ENCODE measurements around the gene SH3BGRL2.

SH3BGRL2 gene

DNA sequence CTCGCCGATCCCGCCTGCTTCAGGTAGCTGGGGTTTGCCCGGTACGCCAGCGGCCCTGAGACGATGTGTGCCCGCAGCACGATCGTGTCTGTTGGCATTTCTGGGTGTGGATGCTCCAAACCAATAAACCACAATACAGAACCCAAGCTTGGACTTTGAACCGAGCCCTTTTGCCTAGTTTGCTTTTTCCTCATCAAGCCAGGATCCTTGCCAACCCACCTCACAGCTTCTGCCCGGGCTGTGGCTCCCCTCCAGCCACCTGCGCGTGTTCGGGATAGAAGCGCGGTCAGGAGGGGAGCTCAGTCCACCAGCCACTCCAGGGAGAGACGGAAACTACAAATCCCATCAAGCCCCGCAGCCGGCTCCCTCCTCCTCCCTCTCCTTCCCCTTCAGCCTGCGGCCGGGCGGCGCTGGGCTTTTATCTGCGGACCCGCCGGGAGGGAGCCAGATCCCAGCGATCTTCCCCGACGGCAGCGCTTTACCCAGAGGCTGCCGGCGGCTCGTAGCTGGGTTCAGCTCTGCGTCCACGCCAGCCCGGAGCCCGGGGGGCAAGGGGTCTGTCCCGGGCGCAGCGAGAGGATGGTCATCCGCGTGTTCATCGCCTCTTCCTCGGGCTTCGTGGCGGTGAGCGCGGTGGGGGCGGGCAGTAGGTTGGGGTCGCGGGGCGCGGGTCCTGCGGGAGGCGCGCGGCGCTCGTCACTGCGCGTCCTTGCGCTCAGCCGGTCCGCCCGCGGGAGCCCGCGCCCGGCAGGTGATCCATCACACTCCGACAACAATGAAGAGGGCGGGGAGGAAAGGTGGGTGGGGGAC is at the start of gene SH3BGRL2:
SH3BGRL2 (plus strand) TSS at position 447 of the 810 bp plus-strand sequence; CDS start at position 580, 133 bp downstream.
- peak; percentile 32 for DNase-seq

- DNase-seq: no peak
Observed at GRCh38 chr6:79584332-79584731, 46.8 kb upstream of the SH3BGRL2 start.

GRCh38 chr6:79586548-79586947 is 44.6 kb upstream of the SH3BGRL2 start:
- DNase-seq: no peak

DNA sequence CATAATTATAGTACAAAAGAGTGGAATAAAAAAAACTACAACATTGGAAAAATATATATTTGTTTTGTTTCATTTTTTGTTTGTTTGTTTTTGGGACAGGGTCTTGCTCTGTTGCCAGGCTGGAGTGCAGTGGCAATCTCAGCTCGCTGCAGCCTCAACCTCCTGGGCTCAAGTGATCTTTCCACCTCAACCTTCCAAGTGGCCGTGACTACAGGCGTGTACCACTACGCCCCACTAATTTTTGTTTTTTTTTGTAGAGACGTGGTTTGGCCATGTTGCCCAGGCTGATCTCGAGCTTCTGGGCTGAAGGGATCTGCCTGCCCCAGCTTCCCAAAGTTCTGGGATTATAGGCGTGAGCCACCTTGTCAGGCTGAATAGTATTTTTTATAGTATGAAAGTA is 41.4 kb upstream of the SH3BGRL2 start:
- no peak for DNase-seq

DNA sequence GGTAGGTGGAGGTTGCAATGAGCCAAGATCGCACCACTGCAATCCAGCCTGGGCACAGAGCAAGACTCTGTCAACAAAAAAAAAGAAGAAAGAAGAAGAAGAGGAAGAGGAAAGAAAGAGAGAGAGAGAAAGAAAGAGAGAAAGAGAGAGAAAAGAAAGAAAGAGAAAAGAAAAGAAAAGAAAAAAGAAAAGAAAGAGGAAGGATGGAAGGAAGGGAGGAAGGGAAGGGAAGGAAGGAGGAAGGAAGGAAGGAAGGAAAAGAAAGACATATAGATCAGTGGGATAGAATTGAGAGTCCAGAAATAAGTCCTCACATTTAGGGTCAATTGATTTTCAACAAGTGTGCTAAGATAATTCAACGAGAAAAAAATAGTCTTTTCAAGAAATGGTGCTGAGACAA is 34.0 kb upstream of the SH3BGRL2 start:
- no peak for DNase-seq

DNA sequence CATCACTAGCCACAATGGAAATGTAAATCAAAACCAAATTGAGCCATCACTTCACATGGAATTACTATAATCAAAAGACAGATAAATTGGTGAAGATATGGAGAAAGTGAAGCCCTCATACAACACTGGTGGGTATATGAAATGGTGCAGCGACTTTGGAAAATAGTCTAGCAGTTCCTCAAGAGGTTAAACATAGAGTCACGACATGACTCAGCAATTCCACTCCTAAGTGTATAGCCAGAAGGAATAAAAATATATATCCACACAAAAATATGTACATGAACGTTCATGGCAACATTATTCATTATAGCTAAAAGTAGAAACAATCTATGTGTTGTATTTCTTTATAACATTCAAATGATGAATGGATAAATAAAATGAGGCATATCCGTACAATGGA is 33.1 kb upstream of the SH3BGRL2 start:
- DNase-seq: no peak

DNA sequence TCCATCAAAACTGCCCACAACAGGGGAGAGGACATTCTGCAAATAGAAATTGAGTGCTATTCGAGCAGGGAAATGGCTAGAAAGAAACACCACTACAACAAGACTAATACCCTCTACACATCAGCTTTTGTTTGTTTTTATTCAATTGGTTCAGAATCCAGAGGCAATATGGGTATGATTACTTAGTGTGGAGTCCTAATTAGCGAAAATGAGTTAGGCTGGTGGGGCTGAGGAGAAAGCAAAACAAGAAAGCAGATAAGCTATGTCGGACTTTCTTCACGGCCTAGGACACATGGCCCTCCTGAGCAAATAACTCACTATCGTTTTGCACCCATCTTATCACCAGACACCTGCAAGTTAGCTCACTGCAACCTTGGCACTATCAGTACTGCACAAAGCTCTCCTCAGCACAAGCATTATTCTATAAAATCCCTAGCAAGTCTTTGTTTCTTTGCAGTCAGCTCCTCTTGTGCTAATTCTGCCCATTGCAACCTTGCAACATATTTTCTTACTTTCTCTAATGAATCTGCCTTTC is 31.3 kb upstream of the SH3BGRL2 start:
- DNase-seq: no peak

DNA sequence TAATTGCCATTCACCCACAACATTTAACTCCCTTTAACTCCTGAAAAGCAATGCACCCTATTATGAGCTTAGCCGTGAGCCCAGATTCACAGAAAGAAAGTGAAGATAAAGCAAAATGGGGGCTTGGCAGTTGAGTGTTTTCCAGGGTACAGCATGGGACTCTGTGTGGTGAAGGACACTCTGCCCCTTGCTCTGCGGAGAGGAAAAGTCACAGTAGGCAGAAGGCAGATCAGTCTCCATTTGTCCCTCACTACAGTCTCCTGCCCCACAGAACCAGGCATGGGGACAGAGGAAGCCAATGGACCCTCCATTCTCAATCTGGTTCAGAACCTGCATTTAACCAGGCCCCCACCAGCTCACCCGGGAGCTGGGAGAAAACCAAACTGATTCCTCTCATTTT is 30.8 kb upstream of the SH3BGRL2 start:
- DNase-seq: no peak

- DNase-seq: no peak
Observed at GRCh38 chr6:79600812-79601609, 30.1 kb upstream of the SH3BGRL2 start.

- DNase-seq: no peak
Observed at GRCh38 chr6:79602859-79603258, 28.3 kb upstream of the SH3BGRL2 start.

DNA sequence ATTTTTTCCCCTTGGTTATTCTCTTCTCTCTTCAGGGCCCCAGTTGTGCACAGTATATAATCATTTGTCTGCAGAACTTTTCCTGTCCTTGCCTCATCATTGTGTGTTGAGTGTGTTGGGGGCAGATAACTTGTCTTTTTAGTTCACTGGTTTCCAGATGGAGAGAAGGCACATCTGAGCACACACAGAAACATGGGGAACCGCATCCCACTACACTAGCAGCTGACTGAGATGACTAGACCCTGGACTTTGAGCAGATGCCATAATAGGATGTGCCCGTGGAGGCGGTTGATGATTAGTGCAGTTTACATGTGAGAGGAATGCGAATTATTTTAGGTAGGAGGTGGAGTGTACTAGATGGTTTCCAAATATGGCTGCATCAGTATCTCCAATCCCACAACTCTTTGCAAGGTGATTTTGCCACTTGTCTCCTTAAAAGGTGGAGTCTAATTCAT is 26.5 kb upstream of the SH3BGRL2 start:
- DNase-seq: no peak

GRCh38 chr6:79605061-79605460 is 26.1 kb upstream of the SH3BGRL2 start:
- no peak for DNase-seq

DNA sequence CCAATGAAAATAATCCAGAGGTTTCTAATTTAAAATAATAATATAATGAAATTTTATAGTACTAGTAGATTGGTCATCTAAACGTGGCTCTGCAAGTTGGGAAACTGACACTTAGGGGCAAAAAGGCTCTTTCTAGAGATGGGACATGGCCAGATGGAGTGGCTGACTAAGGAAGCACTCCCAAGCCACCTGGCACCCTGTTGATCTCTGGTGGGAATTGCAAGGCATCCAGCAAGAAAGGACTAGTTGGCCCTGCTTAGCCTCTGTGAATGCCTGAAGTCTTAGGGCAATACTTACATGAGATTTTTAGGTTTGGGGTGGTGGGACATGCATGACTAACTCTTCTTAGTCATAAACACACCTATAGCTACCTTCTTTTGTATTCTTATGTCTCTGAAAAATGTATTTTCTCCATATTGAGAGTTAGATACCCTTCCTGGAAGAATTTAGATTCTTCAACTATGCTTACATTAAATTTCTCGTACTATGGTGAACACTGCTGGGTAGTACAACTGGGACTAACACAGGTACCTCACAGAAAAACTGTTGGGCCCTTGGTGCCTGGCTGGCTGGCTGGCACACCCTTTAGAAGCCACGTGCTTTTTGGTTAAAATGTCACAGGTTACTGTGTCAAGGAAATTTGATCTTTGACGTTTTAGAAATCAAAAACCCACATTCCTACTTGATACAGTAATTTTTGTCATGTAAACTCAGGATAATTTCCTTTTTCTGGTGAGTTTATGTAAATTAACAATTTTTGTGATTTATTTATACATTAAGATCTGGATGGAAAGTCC is 25.0 kb upstream of the SH3BGRL2 start:
- DNase-seq: no peak

- DNase-seq: no peak
Observed at GRCh38 chr6:79607000-79607399, 24.1 kb upstream of the SH3BGRL2 start.

DNA sequence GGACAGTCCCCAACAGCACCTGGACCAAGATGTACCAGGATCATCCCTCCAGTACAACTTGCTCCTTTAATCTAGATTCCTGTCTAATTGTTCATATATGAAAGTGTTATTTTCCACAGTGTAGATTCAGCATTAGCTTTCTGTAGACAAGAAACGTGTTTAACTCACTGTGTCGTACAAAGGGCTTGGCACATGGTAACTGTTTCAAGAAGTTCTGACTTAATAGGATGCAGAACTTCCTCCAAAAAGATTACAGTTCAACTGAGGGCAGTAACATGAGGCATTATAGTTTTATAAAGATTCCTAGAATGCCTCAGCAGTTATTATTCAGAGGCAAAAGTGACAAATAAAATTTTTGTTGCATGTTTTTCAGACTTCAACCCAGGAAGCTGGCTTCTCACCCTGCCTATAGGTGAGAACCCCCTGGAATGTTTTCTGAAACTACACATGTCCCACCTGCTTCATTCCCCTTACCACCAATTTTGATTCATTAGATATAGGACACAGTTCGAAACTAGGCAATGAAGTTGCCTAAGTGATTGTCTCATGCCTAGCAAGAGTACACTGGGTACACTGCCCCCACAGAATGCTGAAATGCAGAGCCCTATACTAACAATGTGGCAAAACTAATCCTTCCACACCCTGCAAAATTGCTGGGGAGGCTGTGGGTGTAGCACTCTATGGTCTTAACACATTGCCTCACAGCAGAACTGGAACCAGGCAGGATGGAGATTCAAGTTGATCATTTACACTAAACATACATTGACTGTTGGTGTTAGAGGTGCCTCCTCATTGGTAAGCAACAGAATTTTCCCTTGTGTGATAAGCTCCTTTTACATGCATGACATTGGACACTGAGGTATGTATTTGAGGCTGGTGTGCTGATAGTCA is 22.6 kb upstream of the SH3BGRL2 start:
- DNase-seq: no peak

GRCh38 chr6:79609225-79609595 is 21.9 kb upstream of the SH3BGRL2 start:
- DNase-seq: no peak

- DNase-seq: no peak
Observed at GRCh38 chr6:79610306-79611009, 20.7 kb upstream of the SH3BGRL2 start.

DNA sequence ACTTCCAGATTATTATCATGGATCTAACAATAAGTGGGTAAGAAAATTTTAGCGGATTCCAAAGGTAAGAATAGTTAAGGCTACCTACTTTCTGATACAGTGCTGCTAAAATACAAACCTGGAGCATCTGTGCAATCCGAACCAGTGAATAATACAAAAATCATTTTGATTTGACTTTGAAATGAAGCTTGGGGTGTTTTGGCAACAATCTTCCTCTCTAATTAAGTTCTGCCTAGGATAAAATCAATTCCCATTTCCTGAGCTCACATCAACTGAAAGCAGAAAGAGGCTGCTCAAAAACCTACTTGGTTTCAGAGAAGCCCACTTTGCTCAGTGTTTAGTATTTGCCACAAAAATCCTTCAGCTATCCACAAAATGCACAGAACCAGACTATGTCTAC is 18.7 kb upstream of the SH3BGRL2 start:
- no peak for DNase-seq

DNA sequence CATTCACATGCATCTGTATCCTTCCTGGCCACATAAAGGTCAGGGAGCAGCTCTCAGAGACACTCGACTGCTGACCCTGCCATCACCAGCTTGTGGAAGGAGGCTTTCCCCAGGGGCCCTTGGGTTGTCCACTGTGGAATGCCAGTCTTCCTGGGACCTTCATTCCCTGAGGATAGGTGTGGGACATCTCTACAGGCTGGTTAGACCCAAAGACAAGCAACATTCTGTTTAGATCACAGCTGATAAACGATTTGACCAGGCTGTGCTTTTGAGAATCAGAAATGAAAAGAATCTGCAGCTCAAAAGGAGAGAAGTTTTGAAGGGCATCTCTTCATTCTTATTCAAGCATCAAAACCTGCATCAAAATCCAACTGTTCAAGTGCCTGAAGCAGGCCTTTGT is 18.2 kb upstream of the SH3BGRL2 start:
- DNase-seq: no peak

- DNase-seq: no peak
Observed at GRCh38 chr6:79613912-79614311, 17.2 kb upstream of the SH3BGRL2 start.
